Neural cell (in vitro differentiated cells): ENCODE data around the gene FOXL1. TPM values are rescaled to one million over a fixed set of nuclear protein-coding genes. Genes with fewer than 3 reads are reported as not detected.

Experiments
- H2AFZ ChIP-seq: fragments of 200-600, 300-800 bp; sonication (generic), shearing (Covaris generic); 2 replicates; pipeline ENCODE4 v1.6.0; 2014; ENCODE audit warnings: low read depth, mild to moderate bottlenecking, antibody characterized with exemption, low read length, moderate library complexity
- H3F3A ChIP-seq: fragments of 200-600 bp; shearing (Covaris generic); 2 replicates; pipeline ENCODE4 v1.6.1; 2016; ENCODE audit warnings: mild to moderate bottlenecking, moderate library complexity, mixed read lengths, antibody characterized with exemption, low read length; ENCODE audit not compliant: insufficient read depth, poor library complexity, severe bottlenecking
- H3K27ac ChIP-seq: fragments of 200-600, 300-800 bp; sonication (generic), shearing (Covaris generic); 2 replicates; pipeline ENCODE4 v1.5.1; 2014; ENCODE audit warnings: mild to moderate bottlenecking, low read length, moderate library complexity
- H3K27me3 ChIP-seq: fragments of 300-800, 200-600 bp; sonication (generic), shearing (Covaris generic); 2 replicates; pipeline ENCODE4 v1.6.0; 2014; ENCODE audit warnings: mild to moderate bottlenecking, low read depth, low read length, moderate library complexity; ENCODE audit not compliant: insufficient read depth
- H3K36me3 ChIP-seq: fragments of 300-800, 200-600 bp; sonication (generic), shearing (Covaris generic); 2 replicates; pipeline ENCODE4 v1.5.1; 2014; ENCODE audit warnings: mild to moderate bottlenecking, antibody characterized with exemption, low read length, moderate library complexity; ENCODE audit not compliant: insufficient read depth
- H3K4me2 ChIP-seq: fragments of 300-800, 200-600 bp; sonication (generic), shearing (Covaris generic); 2 replicates; pipeline ENCODE4 v1.6.0; 2014; ENCODE audit warnings: mild to moderate bottlenecking, low read length
- H3K4me3 ChIP-seq: fragments of 300-800, 200-600 bp; sonication (generic), shearing (Covaris generic); 2 replicates; pipeline ENCODE4 v1.5.1; 2014; ENCODE audit warnings: mild to moderate bottlenecking, low read length, moderate library complexity
- H3K79me2 ChIP-seq: fragments of 200-600 bp; shearing (Covaris generic); replicated peaks from 2 replicates; pipeline ENCODE4 v1.6.0; 2014; ENCODE audit warnings: mild to moderate bottlenecking, low read length, moderate library complexity; ENCODE audit not compliant: insufficient read depth
- H3K9ac ChIP-seq: fragments of 300-800, 200-600 bp; sonication (generic), shearing (Covaris generic); 2 replicates; pipeline ENCODE4 v1.6.1; 2016; ENCODE audit warnings: mild to moderate bottlenecking, low read length, mixed read lengths
- H3K9me2 ChIP-seq: fragments of 200-600 bp; shearing (Covaris generic); 2 replicates; pipeline ENCODE4 v1.6.1; 2016; ENCODE audit warnings: mild to moderate bottlenecking, low read length, mixed read lengths; ENCODE audit not compliant: insufficient read depth
- H3K9me3 ChIP-seq: fragments of 200-600, 300-800 bp; sonication (generic), shearing (Covaris generic); 2 replicates; pipeline ENCODE4 v1.6.1; 2016; ENCODE audit warnings: mild to moderate bottlenecking, mixed run types, low read length, moderate library complexity, mixed read lengths
- H4K20me1 ChIP-seq: fragments of 200-600 bp; shearing (Covaris generic); 2 replicates; pipeline ENCODE4 v1.6.1; 2016; ENCODE audit warnings: mild to moderate bottlenecking, mixed run types; ENCODE audit not compliant: insufficient read depth
- CTCF ChIP-seq: fragments of 450-650 bp; IDR thresholded peaks from 2 replicates; pipeline ENCODE4 v1.5.1; 2014; ENCODE audit warnings: antibody characterized with exemption, mild to moderate bottlenecking, moderate library complexity; ENCODE audit not compliant: poor library complexity, severe bottlenecking
- EP300 ChIP-seq: fragments of 450-650 bp; conservative IDR thresholded peaks from 2 replicates; pipeline ENCODE4 v1.6.1; 2014; ENCODE audit warnings: antibody characterized with exemption, mild to moderate bottlenecking, moderate library complexity; ENCODE audit not compliant: poor library complexity, severe bottlenecking
- EZH2 ChIP-seq: fragments of 200-600, 300-800 bp; shearing (Covaris generic), sonication (generic); IDR thresholded peaks from 2 replicates; pipeline ENCODE4 v1.6.1; 2014; ENCODE audit warnings: antibody characterized with exemption, low read length, borderline replicate concordance, mild to moderate bottlenecking; ENCODE audit not compliant: insufficient read depth, poor library complexity, severe bottlenecking
- MXI1 ChIP-seq: fragments of 450-650 bp; conservative IDR thresholded peaks from 2 replicates; pipeline ENCODE4 v1.6.1; 2014; ENCODE audit warnings: antibody characterized with exemption, mild to moderate bottlenecking; ENCODE audit not compliant: poor library complexity, severe bottlenecking
- POLR2AphosphoS5 ChIP-seq: IDR thresholded peaks from 2 replicates; pipeline ENCODE4 v1.6.1; 2012
- RAD21 ChIP-seq: fragments of 450-650 bp; conservative IDR thresholded peaks from 2 replicates; pipeline ENCODE4 v1.6.1; 2014; ENCODE audit warnings: antibody characterized with exemption, mild to moderate bottlenecking, moderate library complexity
- REST ChIP-seq: IDR thresholded peaks from 2 replicates; pipeline ENCODE4 v1.6.1; 2012; ENCODE audit warnings: borderline replicate concordance
- TAF1 ChIP-seq: IDR thresholded peaks from 2 replicates; pipeline ENCODE4 v1.6.1; 2012; ENCODE audit warnings: low read depth
- polyA plus RNA-seq: library from polyadenylated mRNA; depleted of rRNA; stranded (reverse); fragments of >200 nt; gene quantifications from 2 replicates; pipeline ENCODE4 v1.2.3, GENCODE V29; 2014

FOXL1 gene
- polyA plus RNA-seq, 1 donor from 2014 or later = 0.07 TPM

GRCh38 chr16:86597126-86597879 lies 19.0 kb downstream of the FOXL1 start:
- no peaks in the 10 kb centered on the region for H3K79me2 ChIP-seq
- no peak overlapping the region for H3K27ac ChIP-seq
- no peak overlapping the region for H3K4me2 ChIP-seq
- H2AFZ ChIP-seq = no peak overlapping the region
- no peaks in the 10 kb centered on the region for H4K20me1 ChIP-seq
- H3K9ac ChIP-seq = no peak overlapping the region
- no peaks in the 10 kb centered on the region for H3K27me3 ChIP-seq
- no peaks in the 10 kb centered on the region for H3F3A ChIP-seq
- no peaks in the 10 kb centered on the region for H3K36me3 ChIP-seq
- TF ChIP-seq POLR2AphosphoS5 (no peak), MXI1 (no peak), REST (no peak)
- no peaks in the 10 kb centered on the region for H3K9me2 ChIP-seq
- H3K4me3 ChIP-seq = no peak overlapping the region
- no peaks in the 10 kb centered on the region for H3K9me3 ChIP-seq

GRCh38 chr16:86597880-86598606 lies 19.7 kb downstream of the FOXL1 start:
- Histone ChIP-seq H2AFZ (no peak overlapping the region), H3K27ac (no peak overlapping the region), H3F3A (no peaks in the 10 kb centered on the region), H3K9ac (no peak overlapping the region), H3K4me2 (no peak overlapping the region), H3K9me2 (no peaks in the 10 kb centered on the region), H3K36me3 (no peaks in the 10 kb centered on the region), H3K9me3 (no peaks in the 10 kb centered on the region), H3K4me3 (no peak overlapping the region), H3K79me2 (no peaks in the 10 kb centered on the region), H4K20me1 (no peaks in the 10 kb centered on the region), H3K27me3 (no peaks in the 10 kb centered on the region)
- no peak for TF ChIP-seq REST
- no peak for TF ChIP-seq TAF1
- TF ChIP-seq MXI1 = no peak
- TF ChIP-seq EZH2 = no peak
- TF ChIP-seq EP300 = no peak
- TF ChIP-seq RAD21 = no peak
- no peak for TF ChIP-seq CTCF
